IgD-negative memory B cell (primary cell): ENCODE results near the gene PARG. TPM values are rescaled to one million over a fixed set of nuclear protein-coding genes. Genes with fewer than 3 reads are reported as not detected.
"Not testable (repeated sequence)": the region's sequence is repeated elsewhere in the genome, so short reads cannot be mapped to it uniquely, and the experiment has no call there.

Experiments
- H3K27ac Mint-ChIP-seq, 3 donors: one replicate each; pipeline ENCODE4 v1.8.0; 2020 to 2022; ENCODE audit warnings: mild to moderate bottlenecking in 3 of 3, mixed read lengths in 3 of 3, moderate library complexity in 1 of 3
- H3K27me3 Mint-ChIP-seq: one replicate; pipeline ENCODE4 v1.8.0; 2021; ENCODE audit warnings: mixed read lengths
- H3K36me3 Mint-ChIP-seq: one replicate; pipeline ENCODE4 v1.8.0; 2020; ENCODE audit warnings: mild to moderate bottlenecking, mixed read lengths
- H3K4me1 Mint-ChIP-seq, 3 donors: one replicate each; pipeline ENCODE4 v1.8.0; 2020 to 2022; ENCODE audit warnings: mixed read lengths in 3 of 3, mild to moderate bottlenecking in 1 of 3
- H3K4me3 Mint-ChIP-seq, 4 donors: one replicate each; pipeline ENCODE4 v1.8.0; 2020 to 2022; ENCODE audit warnings: mild to moderate bottlenecking in 4 of 4, mixed read lengths in 4 of 4, moderate library complexity in 3 of 4
- H3K9me3 Mint-ChIP-seq, 3 donors: one replicate each; pipeline ENCODE4 v1.8.0; 2020 to 2021; ENCODE audit warnings: mixed read lengths in 3 of 3, mild to moderate bottlenecking in 1 of 3
- polyA plus RNA-seq: library from polyadenylated mRNA; unstranded; fragments of 300-500 nt; fragmentation: Illumina TruSeq; gene quantifications from one replicate; pipeline ENCODE4 v1.2.3, GENCODE V29; 2021

The PARG gene
- polyA plus RNA-seq, 1 donor from 2014 or later = 16.7 TPM

GRCh38 chr10:49849520-49849919, 92.3 kb downstream of the PARG start:
- not testable (repeated sequence) for H3K4me1 Mint-ChIP-seq, H3K27me3 Mint-ChIP-seq, H3K36me3 Mint-ChIP-seq, H3K4me3 Mint-ChIP-seq, H3K27ac Mint-ChIP-seq, H3K9me3 Mint-ChIP-seq

GRCh38 chr10:49844775-49845595, 96.8 kb downstream of the PARG start:
- Mint-ChIP-seq H3K27me3 (no peaks in the 10 kb centered on the region), H3K27ac (no peak overlapping the region), H3K4me1 (no peaks in the 10 kb centered on the region), H3K4me3 (no peak overlapping the region), H3K36me3 (peaks cover 19% of the 10 kb centered on the region), H3K9me3 (no peaks in the 10 kb centered on the region)

GRCh38 chr10:49842333-49842628, 99.5 kb downstream of the PARG start:
- not testable (repeated sequence) for H3K27me3 Mint-ChIP-seq, H3K4me1 Mint-ChIP-seq, H3K27ac Mint-ChIP-seq, H3K4me3 Mint-ChIP-seq, H3K9me3 Mint-ChIP-seq
- H3K36me3 Mint-ChIP-seq = peaks cover 25% of the 10 kb centered on the region

GRCh38 chr10:49841615-49842332, 100.1 kb downstream of the PARG start:
- no peak overlapping the region for H3K4me3 Mint-ChIP-seq
- H3K27me3 Mint-ChIP-seq = no peaks in the 10 kb centered on the region
- H3K27ac Mint-ChIP-seq = no peak overlapping the region
- H3K36me3 Mint-ChIP-seq = peaks cover 25% of the 10 kb centered on the region
- no peaks in the 10 kb centered on the region for H3K9me3 Mint-ChIP-seq
- H3K4me1 Mint-ChIP-seq = no peaks in the 10 kb centered on the region

- Mint-ChIP-seq H3K9me3 (no peaks in the 10 kb centered on the region), H3K36me3 (peaks cover 20% of the 10 kb centered on the region), H3K4me1 (no peaks in the 10 kb centered on the region), H3K4me3 (no peak overlapping the region), H3K27ac (no peak overlapping the region), H3K27me3 (no peaks in the 10 kb centered on the region)
These were observed 104.1 kb downstream of the PARG start for GRCh38 chr10:49837685-49838084.

- H3K27ac Mint-ChIP-seq = no peak overlapping the region
- H3K4me1 Mint-ChIP-seq = no peaks in the 10 kb centered on the region
- peaks cover 17% of the 10 kb centered on the region for H3K36me3 Mint-ChIP-seq
- H3K4me3 Mint-ChIP-seq = no peak overlapping the region
- no peaks in the 10 kb centered on the region for H3K9me3 Mint-ChIP-seq
- no peaks in the 10 kb centered on the region for H3K27me3 Mint-ChIP-seq
These were observed 104.8 kb downstream of the PARG start for GRCh38 chr10:49837051-49837478.

- no peaks in the 10 kb centered on the region for H3K27me3 Mint-ChIP-seq
- no peaks in the 10 kb centered on the region for H3K9me3 Mint-ChIP-seq
- no peak overlapping the region for H3K27ac Mint-ChIP-seq
- H3K36me3 Mint-ChIP-seq = peaks cover 17% of the 10 kb centered on the region
- H3K4me3 Mint-ChIP-seq = no peak overlapping the region
- H3K4me1 Mint-ChIP-seq = peaks cover 0 to 2% (median 0%) of the 10 kb centered on the region in 3 donors
These were observed 106.9 kb downstream of the PARG start for GRCh38 chr10:49834976-49835375.

- H3K4me1 Mint-ChIP-seq = peaks cover 0 to 2% (median 1%) of the 10 kb centered on the region in 3 donors
- H3K9me3 Mint-ChIP-seq = no peaks in the 10 kb centered on the region
- H3K27me3 Mint-ChIP-seq = no peaks in the 10 kb centered on the region
- no peak overlapping the region for H3K4me3 Mint-ChIP-seq
- H3K36me3 Mint-ChIP-seq = peaks cover 10% of the 10 kb centered on the region
- H3K27ac Mint-ChIP-seq = no peak overlapping the region
These were observed 107.6 kb downstream of the PARG start for GRCh38 chr10:49834201-49834600.

GRCh38 chr10:49833168-49833567, 108.7 kb downstream of the PARG start:
- no peaks in the 10 kb centered on the region for H3K9me3 Mint-ChIP-seq
- peaks cover 0 to 2% (median 2%) of the 10 kb centered on the region in 3 donors for H3K4me1 Mint-ChIP-seq
- H3K27me3 Mint-ChIP-seq = no peaks in the 10 kb centered on the region
- H3K27ac Mint-ChIP-seq = no peak overlapping the region
- H3K36me3 Mint-ChIP-seq = peaks cover 10% of the 10 kb centered on the region
- H3K4me3 Mint-ChIP-seq = no peak overlapping the region

- H3K4me1 Mint-ChIP-seq = peaks cover 7 to 15% (median 12%) of the 10 kb centered on the region in 3 donors
- H3K27ac Mint-ChIP-seq = no peak overlapping the region
- H3K4me3 Mint-ChIP-seq = no peak overlapping the region
- H3K36me3 Mint-ChIP-seq = peaks cover 16% of the 10 kb centered on the region
- H3K27me3 Mint-ChIP-seq = no peaks in the 10 kb centered on the region
- H3K9me3 Mint-ChIP-seq = no peaks in the 10 kb centered on the region
These were observed 110.3 kb downstream of the PARG start for GRCh38 chr10:49831352-49832035.

GRCh38 chr10:49830846-49831245, 111.0 kb downstream of the PARG start:
- H3K36me3 Mint-ChIP-seq = peaks cover 20% of the 10 kb centered on the region

GRCh38 chr10:49830016-49830415, 111.8 kb downstream of the PARG start:
- Mint-ChIP-seq H3K27me3 (no peaks in the 10 kb centered on the region), H3K4me1 (peaks cover 7 to 15% (median 12%) of the 10 kb centered on the region in 3 donors), H3K36me3 (peaks cover 18% of the 10 kb centered on the region), H3K27ac (no peak overlapping the region), H3K9me3 (no peaks in the 10 kb centered on the region), H3K4me3 (peak overlapping the region in 1 of 4 donors; percentile 83)

More at GRCh38 chr10:49830846-49831245, 111.0 kb downstream of the PARG start:
- H3K4me3 Mint-ChIP-seq = no peak overlapping the region
- no peak overlapping the region for H3K27ac Mint-ChIP-seq
- H3K4me1 Mint-ChIP-seq = peaks cover 7 to 15% (median 12%) of the 10 kb centered on the region in 3 donors
- no peaks in the 10 kb centered on the region for H3K27me3 Mint-ChIP-seq
- no peaks in the 10 kb centered on the region for H3K9me3 Mint-ChIP-seq

- peaks cover 7 to 15% (median 12%) of the 10 kb centered on the region in 3 donors for H3K4me1 Mint-ChIP-seq
- no peaks in the 10 kb centered on the region for H3K9me3 Mint-ChIP-seq
- peaks cover 15% of the 10 kb centered on the region for H3K36me3 Mint-ChIP-seq
- H3K27me3 Mint-ChIP-seq = no peaks in the 10 kb centered on the region
- peak overlapping the region in 2 of 3 donors; percentile 48 to 91 for H3K27ac Mint-ChIP-seq
- H3K4me3 Mint-ChIP-seq = peak overlapping the region in 2 of 4 donors; percentile 5 to 66
These were observed 114.5 kb downstream of the PARG start for GRCh38 chr10:49827297-49827696.

GRCh38 chr10:49819234-49819958, 122.4 kb downstream of the PARG start:
- H3K27me3 Mint-ChIP-seq = no peaks in the 10 kb centered on the region
- no peaks in the 10 kb centered on the region for H3K4me1 Mint-ChIP-seq
- H3K4me3 Mint-ChIP-seq = no peak overlapping the region
- H3K27ac Mint-ChIP-seq = no peak overlapping the region
- H3K9me3 Mint-ChIP-seq = no peaks in the 10 kb centered on the region
- peaks cover 19% of the 10 kb centered on the region for H3K36me3 Mint-ChIP-seq

- Mint-ChIP-seq H3K9me3 (peaks cover 0 to 3% (median 0%) of the 10 kb centered on the region in 3 donors), H3K4me3 (no peak overlapping the region), H3K36me3 (peaks cover 19% of the 10 kb centered on the region), H3K27ac (no peak overlapping the region), H3K27me3 (no peaks in the 10 kb centered on the region), H3K4me1 (no peaks in the 10 kb centered on the region)
These were observed 124.0 kb downstream of the PARG start for GRCh38 chr10:49817845-49818244.
